ENCODE measurements around the gene NRK.

- TF ChIP-seq, protein P1, sequence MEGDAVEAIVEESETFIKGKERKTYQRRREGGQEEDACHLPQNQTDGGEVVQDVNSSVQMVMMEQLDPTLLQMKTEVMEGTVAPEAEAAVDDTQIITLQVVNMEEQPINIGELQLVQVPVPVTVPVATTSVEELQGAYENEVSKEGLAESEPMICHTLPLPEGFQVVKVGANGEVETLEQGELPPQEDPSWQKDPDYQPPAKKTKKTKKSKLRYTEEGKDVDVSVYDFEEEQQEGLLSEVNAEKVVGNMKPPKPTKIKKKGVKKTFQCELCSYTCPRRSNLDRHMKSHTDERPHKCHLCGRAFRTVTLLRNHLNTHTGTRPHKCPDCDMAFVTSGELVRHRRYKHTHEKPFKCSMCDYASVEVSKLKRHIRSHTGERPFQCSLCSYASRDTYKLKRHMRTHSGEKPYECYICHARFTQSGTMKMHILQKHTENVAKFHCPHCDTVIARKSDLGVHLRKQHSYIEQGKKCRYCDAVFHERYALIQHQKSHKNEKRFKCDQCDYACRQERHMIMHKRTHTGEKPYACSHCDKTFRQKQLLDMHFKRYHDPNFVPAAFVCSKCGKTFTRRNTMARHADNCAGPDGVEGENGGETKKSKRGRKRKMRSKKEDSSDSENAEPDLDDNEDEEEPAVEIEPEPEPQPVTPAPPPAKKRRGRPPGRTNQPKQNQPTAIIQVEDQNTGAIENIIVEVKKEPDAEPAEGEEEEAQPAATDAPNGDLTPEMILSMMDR (conservative IDR thresholded peaks at IDR 0.05 in 1 of 2, IDR thresholded peaks at IDR 0.05 in 1 of 2; ENCODE audit: low read depth in 1 of 2, low read length in 2 of 2): no peak
- no peak for TF ChIP-seq EZH2 (IDR thresholded peaks at IDR 0.05; ENCODE audit: low read length, missing control alignments)
These were observed 183.3 kb downstream of the NRK start for GRCh38 chrX:106005684-106006083.
